GM18909 (cell line): ENCODE measurements around the gene SELENBP1.
A peak's percentile ranks its signal among the peaks of the same experiment; 100 is the strongest.

Experiments
- ATAC-seq: cut with Tn5 transposase; IDR thresholded peaks from one replicate; pipeline ENCODE4 v1.9.1; 2021; ENCODE audit warnings: mild to moderate bottlenecking; ENCODE audit not compliant: unreplicated experiment, poor library complexity

SELENBP1 gene

DNA sequence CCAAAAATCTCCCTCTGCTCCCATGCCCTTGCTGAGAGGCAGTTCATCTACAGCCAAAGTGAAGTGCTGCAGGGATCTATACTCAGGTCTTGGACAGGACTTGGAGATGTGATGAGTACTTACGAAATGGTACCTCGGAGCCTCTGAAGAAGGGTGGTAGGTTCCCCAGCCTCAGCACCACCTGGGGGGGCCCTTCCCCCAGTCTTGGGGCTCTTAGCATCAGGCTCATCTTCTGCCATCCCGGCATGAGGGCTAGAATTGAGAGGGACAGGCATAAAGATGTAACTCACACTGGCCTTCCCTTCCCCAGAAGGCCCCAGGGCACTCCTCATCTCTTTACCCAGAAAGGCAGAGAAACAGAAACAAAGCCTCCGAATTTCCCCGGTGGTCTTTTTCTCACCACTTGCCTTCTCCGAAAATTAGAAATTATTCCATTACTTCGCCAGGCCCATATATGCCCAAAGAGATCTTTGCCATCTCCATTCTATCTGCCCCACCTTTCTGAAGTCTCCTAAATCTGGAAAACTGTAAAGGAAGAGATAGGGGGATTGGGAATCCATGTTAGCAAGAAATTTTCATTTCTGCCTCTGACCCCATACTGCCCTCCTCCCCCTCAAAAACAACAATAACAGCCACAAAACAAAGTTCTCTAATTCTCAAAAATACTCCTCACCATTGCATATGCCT, 26.3 kb downstream of the SELENBP1 start:
- no peak for ATAC-seq

DNA sequence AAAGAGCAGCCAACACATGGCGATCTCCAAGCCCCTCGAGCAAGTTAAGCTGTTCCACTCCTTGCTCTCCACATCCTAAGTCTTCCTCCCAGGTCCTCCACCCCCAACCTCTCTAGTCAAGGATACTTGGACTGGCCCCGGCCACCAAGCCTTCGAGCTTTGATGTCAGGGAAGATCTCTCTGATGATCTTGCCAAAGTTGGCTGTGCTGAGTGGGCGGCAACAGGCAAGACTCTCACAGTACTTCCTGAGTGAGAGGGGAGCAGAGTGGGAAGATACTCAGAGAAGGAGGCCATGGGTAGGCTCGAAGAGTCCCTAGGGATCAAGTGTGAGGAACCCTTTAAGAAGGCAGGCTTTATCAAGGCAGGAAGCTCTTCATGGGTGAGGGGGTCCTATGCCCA, 28.2 kb downstream of the SELENBP1 start:
- ATAC-seq: no peak

DNA sequence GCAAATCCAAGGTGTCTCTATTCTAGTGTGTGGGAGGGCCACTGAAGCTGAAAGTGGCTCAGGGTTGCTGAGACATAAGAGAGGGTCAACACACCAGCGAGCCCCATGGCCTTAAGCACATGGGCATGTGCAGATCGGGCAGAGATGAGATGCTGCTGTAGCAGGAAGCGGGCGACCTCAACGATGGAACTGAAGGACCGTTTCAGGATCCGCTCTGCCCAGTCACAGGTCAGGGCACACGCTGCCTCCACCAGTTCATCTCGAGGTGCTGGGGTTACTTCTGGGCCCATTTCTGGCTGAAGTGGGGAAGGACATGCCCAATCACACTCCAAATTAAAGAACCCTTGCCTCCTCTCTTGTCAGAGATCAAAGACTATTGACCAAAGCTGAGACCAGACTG, 28.9 kb downstream of the SELENBP1 start:
- ATAC-seq: no peak

DNA sequence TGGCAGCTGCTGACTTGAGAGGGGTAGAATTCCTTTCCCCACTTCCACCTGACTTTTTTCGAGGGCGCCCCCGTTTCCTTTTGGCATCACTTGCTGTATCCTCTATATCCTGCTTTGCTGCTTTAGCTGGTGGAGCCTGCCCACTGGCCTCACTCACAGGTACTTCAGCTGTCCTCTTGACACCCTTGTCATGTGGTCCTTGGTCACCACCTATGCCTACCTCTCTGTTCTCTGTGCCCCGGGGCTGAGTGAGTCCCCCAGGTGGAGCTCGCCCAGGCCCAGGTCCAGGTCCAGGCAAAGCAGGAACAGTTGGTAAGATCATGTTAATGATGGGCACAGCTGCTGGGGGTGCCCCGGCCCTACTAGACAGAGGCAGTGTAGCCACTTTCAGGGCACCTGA, 29.9 kb downstream of the SELENBP1 start:
- no peak for ATAC-seq

DNA sequence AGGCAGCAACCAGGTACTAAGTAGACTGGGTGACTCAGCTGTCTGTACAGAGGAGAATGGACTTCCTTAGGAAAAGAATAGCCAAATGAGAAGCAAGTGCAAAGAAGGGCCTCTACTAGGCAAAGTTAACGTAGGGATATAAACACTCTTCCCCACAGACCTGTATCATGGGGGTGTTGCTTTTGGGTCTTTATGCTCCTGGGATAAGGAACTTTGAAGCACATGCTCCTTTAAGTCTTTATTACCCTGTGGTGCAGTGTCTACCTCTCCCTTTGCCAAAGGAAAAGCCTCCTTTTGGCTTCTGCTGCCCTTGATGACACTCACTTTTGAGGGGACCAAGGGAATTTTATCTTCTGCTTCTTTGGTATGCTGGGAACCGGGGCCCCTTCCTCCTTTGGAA, 30.5 kb downstream of the SELENBP1 start:
- ATAC-seq: no peak

DNA sequence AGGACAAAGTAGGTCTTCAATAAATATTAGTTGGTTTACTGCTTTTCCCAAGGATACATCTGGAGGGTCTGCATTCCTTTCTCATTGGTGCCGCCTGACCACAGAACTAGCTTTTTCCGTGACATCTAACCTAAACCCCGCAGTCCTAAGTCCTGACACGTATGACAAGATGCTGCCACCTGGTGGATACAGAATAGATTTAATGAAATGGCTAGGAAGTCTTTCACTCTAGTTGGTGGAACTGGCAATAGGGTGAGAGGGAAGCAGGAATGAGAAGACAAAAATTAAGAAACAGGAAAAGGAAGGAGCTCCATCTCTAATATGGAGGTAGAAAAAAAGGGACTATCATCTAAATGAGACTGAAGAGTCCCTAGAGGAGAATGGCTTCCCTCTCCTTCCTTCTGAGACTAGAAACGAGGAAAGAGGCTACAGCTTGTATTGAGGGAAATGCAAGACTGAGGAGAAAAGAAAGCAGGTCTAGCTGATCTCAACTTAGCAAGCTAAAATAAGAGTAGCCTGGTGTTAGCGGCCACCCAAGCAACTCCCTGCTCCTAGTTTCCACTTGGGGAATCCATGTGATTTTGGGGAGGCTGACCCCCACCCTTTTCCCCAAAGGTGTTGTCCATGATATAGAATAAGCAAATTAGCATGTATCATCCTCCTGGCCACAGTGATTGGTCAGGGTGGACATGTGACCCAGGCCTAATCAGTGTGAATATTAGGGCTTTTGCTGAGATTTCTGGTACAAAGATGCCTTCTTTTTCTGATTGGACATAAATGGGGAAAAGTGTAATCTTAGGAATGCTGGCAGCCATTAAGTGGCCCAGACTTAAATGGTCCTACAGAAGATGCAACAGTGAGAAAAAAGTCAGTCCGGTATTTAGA, 31.4 kb downstream of the SELENBP1 start:
- ATAC-seq: no peak

DNA sequence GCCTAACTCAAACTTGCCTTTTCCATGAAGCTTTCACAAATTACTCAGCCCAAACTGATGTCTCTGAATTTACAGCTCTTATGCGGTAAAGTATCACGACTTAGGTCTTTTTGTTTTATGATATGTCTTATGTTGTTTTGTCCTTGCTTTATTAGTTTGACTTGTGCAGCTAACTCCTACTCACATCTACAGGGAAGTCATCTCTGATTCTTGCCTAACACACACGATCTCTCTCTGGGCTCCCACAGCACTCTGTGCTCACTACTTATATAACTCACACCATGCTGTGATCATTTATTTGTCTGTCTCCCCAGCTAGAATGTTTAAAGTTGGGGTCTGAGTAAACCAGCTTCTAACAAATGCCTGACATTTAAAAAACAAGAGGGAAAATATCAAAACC, 35.9 kb downstream of the SELENBP1 start:
- ATAC-seq: no peak

DNA sequence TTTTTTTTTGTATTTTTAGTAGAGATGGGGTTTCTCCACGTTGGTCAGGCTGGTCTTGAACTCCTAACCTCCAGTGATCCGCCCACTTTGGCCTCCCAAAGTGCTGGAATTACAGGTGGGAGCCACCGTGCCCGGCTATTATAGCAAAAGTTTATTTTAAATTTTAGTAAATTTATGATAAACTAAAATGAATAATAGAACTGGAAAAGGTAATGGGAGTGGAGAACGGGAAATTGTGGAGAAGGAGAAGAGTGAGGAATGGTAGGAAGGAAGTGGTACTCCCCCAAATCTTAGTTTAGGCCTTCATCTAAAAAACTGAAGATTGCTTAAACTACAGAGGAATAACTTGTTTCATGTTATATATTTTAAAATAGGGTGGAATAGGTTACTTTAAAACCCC, 37.7 kb downstream of the SELENBP1 start:
- no peak for ATAC-seq

DNA sequence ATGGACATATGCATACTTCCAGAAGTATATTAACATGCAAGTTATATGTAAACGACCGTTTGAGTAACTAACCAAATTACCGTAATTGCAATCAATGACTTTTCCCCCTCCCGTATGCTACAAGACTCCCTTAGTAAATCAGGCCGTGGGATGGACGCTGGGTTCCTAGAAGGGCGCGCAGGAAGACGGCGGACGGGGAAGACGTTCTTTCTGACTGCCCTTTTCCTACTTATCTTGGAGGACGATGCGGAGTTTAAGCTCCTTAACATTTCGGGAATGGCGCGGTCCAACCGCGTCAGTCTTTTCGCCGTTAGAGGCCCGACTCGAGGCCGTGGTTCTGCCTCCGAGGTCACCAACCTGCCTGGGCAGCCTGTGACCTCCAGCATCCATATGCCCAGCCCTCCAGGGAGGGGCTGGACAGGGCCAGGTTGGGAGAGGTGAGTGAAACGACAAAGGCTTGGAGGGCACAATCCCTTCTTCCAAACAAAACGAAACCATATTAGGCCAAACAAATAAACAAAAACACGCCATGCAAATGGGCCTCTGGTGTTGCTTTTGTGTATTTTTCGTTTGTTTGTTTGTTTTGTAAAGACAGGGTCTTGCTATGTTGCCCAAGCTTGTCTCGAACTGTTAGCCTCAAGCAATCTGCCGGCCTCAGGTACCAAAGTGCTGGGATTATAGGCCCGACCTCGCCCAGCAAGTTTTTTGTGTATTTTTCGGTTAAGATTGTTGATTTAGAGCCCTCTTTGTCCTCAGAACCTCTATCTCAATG, 44.4 kb downstream of the SELENBP1 start:
- peak; percentile 27 for ATAC-seq

DNA sequence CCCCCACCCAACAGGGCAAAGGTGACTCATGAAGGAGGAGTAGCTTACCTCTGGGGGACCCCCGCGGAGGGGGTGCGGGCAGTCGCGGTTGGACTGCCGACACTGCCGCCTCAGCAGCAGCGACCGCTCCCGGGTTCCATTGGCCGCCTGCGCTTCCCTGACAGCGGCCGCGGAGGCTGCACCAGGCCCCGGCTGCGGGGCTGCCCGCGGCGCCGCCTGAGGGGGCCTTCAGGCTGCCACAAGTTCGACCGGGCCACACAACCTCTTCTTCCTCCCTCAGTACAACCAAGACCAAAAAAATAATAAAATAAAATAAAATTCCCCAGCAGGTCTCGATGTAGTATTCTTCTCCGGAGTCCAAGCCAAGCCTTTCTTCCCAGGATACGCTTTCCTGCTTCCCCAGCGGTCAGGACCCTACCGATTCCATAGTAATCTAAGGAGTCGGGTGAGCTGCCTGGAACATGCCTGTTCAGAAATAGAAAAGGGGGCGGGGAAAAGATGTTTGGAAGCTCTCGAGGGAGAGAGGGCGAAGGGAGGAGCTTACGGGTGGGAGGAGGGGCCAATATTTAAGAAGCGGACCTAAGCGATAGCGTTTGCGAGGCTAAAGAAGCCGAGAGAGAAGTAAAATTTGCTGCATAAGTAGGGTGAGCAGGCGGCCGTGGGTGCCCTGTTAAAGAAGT, 45.1 kb downstream of the SELENBP1 start, which contains the start of gene PI4KB:
Gene PI4KB, minus strand, starts transcription at position 194 of the 680 bp plus-strand sequence. CDS start 10,935 bp downstream, outside the sequence.
- peak; percentile 81 for ATAC-seq

DNA sequence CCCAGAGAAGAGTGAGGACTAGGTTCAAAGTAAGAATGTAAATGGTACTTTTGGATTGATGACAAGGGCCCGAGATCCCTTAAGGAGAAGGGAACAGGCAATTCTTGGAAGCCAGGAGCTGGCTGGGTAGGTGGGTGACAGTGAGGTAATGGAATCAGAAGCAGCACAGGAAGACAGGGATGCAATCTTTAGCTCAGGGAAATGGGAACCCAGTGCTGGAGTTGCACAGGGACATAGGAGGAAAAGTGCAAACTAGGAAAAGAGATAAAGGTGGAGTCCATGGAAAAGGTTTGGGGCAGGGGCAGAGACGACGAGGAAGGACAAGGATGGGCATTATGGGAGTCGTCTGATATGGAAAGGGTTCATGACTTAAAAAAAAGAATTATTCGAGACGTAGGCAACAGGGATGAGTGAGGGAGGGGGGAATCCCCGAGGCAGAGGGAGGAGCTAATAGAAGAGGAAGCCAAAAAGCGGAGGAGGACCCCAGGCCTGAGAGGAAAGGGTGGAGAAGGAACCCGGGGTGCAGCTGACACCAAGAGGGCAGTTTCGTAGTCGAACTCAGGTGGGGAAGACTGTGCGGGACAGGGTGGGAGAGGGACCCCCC, 45.8 kb downstream of the SELENBP1 start:
- ATAC-seq: peak; percentile 57

DNA sequence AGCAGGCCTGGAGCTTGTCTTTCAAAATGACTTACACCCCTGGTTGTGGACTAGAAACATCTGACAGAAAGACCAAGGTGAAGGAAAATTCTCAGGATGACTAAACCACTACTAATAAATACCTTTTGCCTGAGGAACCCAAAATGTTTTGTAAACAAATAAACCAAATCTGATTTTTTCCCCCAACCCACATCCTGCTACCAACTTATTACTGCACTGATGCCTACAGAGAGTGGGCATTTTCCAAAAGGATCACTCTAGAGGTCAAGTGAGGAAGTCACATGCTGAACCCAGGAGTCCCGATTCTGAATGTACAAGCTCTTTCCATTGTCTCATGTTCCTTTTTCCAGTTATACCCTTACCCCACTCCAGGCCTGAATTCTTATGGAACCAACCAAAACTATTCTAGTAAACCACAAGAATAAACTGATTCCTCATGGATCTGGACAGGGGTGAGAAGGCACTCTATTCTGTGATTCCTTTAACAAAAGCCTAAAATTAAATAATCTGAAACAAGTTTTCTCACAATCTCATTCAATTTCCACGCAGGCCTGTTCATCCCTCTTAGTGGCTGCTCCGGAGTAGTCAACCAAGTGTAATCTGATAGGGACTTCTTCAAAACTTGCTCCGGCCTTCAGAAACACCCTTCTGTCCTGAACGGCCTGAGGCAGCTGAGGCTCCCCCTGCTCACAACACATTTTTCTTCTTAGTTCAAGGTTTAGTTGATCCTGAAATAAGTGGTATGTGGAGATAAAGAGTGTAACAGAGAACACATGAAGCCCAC, 46.7 kb downstream of the SELENBP1 start:
- no peak for ATAC-seq

DNA sequence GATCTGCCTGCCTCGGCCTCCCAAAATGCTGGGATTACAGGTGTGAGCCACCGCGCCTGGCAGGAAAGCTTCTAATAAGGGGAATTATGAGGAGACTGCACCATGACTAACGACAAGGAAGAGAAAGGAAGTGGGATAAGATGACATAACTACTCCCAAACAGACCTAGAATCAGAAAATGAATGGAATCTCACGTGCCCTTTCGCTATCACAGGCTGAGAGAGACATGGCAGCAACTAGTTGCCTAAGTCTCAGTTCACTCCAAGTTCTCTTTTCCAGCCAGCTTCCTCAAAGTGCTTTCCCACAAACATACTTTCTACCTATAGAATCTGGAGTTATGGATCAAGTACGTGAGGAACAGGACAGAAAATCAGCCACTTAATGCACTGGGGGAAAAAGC, 47.3 kb downstream of the SELENBP1 start:
- no peak for ATAC-seq

DNA sequence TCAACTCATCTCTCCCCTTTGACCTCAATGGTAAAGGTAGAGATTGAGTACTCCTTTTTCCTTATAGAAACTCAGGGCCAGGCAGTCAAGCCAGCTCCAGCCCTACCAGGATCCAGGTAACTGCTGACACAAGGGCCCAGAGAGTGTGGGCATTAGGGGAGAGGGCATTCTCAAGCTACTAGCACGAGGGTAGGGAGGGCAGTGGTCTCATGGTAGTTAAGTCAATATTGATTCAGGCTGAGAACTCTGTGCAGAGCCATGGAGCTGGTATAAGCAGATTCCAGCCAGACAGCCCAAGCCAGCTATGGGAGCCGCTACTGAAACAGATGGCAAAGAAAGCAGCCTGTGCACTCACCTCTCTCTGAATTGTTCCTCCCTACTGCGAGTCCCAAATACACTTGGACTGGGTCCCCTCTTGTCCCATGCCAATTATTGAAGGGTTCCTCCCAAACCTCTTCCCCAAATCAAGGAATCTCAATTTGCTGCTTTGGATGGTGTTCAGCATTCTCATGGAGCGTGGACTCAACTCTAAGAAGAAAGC, 48.0 kb downstream of the SELENBP1 start:
- ATAC-seq: no peak

DNA sequence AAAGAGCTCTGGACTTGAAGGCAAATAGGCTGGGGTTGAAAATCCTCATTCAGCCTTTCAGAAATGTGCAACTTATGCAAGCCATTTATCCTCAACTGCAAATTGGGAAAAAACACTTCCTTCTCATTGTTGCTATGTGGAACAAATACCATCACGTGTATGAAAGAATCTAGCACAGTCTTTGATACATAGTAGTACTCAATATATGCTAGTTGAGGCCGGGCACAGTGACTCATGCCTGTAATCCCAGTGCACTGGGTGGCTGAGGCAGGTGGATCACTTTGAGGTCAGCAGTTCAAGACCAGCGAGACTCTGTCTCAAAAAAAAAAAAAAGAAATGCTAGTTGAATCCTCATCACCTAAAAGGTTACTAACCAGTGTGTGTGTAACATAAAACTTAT, 53.5 kb downstream of the SELENBP1 start:
- ATAC-seq: no peak

DNA sequence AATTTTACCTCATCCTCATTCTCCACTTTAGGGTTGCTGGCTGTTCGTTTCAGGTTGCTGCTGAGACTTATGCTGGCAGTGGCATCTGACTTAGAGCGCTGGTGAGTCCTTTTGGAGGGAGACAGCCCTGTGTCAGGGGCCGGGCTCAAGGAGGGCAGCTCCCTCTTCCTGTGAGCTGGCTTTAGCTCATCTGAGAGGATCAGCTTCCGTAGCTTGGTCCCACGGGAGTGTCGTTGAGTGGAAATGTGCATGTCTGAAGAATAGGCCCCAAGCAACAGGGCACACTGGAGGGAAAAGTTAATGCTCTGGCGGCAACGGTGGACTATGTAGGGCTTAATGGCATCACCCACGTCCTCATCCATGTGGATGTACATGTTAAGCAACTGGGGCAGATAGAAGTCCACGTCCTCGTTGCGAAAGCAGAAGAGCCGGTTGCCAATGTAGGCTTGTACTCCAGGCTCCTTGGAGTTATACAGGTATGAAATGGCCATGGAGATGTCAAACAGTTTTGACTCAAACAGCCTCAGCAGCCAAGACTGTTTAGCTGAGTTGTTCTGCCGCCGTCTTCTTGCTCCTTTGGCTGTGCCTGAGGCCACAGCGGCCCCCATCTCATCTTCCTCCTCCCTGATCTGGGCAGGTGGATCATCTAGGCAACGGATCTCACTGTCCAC, 56.8 kb downstream of the SELENBP1 start:
- ATAC-seq: no peak
